Activated CD8-positive, alpha-beta memory T cell treated with anti-CD3 and anti-CD28 coated beads, Interleukin-2, amount 50 U/mL, for 24 hours (primary cell): ENCODE results near the gene TIMM29.
"Not testable (repeated sequence)": the region's sequence is repeated elsewhere in the genome, so short reads cannot be mapped to it uniquely, and the experiment has no call there.

Source experiments
- DNase-seq: peaks from one replicate; pipeline ENCODE4 v3.0.0-alpha.2; 2020; ENCODE audit errors: extremely low read depth

Gene TIMM29

DNA sequence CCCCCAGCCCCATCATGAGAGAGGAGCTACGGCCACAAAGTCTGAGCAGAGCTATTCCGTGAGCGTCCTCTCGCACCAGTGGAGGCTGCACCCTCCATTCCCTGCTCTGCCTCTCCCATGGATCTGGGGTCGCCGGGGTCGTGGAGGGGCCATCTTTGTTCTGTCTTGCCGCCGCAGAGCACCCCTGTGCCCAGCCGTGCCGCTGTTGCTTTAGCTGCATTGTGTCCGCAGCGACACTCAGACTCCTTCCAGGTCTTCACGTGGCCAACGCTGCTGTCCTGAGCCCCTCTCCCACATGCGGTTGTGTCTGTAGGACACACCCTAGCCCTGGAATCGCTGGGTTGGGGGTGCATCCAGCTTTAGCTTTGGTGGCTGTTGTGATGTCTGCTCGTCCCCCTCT lies 16.0 kb upstream of the TIMM29 start:
- DNase-seq: no peak

DNA sequence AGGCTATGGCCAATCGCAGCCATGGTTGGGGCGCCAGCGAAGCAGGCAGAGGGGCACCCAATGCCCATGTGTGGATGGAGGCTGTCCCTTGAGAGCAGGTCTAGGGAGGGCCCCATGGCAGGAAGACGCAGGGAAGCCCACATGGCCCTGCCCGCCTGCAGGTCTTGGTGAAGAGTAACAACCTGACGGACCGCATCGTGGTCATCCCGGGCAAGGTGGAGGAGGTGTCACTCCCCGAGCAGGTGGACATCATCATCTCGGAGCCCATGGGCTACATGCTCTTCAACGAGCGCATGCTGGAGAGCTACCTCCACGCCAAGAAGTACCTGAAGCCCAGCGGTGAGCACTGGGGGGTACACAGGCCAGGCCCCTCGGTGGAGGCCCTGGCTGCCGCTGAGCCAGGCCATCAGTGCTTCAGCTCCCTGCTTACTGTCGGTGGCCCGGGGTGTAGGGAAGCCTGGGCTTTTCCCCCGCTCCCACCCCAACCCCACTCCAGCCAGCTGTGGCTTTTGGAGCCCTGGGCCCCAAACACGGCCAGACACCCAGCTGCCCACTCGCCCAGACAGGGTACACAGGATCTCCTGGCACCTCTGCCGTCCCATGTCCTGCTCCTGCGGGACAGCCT lies 14.8 kb upstream of the TIMM29 start:
- DNase-seq: no peak

DNA sequence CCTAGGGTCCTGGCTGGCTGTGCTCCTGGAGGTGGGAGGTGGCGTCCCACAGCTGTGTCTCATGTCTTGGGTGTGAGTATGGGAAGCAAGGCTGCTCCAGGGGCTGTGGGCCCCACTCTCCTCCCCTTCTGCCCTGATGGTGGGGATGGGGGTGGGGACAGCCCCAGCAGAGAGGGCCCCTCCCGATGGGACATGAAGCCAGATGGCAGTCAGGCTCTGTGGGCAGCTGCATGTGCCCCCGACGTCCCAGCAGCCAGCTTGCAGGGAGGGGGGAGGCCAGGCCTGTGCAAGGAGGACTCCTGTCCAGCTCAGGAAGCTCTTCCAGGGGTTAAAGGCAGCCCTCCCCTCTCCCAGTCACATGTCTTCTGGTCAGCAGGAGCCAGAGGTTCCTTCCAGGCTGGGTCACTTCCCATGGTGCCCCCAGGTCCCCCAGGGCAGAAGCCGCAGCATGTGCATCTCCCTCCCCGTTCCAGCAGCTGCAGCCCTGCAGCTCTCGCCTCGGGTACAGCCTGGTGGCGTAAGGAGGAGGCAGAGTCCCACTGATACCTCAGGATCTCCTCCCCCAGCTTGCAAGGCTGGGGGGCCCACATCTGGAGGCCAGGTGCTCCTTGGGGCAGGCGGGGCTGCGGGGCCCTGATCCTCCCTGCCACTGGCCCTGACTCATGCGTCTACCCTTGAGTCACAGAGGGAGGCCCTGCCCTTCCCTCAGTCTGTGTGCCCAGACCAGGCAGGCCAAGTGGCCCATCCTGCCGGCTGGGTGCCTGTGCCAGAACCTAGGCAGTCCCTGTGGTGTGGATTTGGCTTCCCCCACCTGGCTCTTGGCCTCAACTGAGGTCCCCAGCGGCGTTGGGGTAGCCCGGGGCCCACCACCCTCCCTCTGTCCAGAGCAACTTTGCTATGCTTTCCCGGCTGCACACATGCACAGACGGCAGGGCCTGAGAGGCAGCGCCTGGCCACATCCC lies 13.2 kb upstream of the TIMM29 start:
- no peak for DNase-seq

DNA sequence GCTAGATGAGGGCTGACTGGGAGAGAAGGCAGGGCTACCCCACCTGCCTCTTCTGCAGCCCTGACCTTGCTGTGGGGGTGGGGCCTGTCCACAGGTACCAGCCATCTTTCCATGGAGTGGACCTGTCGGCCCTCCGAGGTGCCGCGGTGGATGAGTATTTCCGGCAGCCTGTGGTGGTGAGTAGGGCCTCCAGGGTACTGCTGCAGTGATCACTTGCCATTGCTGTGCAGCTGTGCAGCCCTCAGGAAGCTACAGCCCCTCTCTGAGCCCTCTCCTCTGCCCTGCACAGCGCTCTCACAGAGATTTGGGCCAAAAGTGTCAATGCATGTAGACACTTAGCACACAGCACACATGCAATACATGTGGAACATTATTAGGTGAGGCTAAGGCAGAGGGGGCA lies 12.0 kb upstream of the TIMM29 start:
- no peak for DNase-seq

DNA sequence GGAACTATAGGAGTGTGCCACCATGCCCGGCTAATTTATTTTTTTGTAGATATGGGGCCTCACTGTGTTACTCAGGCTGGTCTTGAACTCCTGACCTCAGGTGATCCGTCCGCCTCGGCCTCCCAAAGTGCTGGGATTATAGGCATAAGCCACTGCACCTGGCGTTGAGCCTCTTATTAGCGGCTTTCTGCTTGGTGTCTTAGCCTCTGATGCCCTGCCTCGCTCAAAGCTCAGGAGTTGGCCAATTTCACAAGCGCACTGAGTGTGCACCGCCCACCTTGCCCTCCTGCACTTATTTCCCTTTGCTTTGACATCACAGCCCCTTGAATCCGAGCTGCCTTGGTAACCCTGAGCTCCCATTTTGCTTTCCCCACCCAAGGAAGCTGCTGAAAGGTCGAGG lies 10.3 kb upstream of the TIMM29 start:
- no peak for DNase-seq

DNA sequence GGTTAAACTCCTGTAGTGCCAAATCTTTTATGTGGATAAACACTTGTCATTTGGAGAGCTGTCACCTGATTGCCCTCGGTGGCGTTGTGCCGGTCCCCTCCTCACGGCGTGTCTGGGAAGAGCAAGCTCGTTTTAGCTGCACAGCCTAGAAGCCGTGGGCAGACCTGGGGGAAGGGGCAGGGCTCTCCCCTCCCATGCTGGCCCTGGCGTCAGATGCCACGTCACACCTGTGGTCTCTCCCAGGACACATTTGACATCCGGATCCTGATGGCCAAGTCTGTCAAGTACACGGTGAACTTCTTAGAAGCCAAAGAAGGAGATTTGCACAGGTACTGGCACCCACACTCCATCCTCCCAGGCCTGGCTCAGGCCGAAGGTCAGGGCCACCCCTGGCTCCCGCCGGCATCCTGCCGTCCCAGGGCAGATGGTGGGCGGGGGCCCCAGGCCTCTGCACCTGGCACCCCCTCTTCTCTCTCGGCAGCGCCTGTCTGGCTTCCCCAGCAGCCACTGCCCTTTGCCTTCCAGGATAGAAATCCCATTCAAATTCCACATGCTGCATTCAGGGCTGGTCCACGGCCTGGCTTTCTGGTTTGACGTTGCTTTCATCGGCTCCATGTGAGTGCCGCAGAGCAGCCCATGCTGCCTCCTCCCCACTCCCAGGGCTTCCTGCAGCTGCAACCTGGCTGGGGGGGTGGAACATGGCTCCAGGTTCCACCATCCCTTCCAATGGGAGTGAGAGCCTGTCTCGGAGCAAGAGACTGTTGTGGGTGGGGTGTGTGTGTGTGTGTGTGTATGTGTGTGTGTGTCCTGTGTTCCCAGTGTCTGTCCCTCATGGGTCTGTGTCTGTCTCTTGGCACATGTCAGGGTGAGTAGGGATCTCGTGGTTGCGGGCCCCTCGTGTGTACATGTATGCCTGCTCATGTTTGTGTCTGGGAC lies 9.0 kb upstream of the TIMM29 start:
- DNase-seq: no peak

DNA sequence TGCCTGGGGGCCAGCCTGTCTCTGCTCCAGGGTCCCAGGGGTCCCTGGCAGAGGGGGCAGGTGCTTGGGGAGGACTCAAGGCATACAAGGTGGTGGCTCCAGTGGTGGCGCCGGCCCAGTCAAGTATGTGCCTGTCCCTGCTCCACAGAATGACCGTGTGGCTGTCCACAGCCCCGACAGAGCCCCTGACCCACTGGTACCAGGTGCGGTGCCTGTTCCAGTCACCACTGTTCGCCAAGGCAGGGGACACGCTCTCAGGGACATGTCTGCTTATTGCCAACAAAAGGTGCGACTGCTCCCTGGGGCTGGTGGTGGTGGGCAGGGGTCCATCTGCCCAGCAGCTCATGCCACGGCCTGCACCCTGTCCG lies 8.3 kb upstream of the TIMM29 start:
- no peak for DNase-seq

DNA sequence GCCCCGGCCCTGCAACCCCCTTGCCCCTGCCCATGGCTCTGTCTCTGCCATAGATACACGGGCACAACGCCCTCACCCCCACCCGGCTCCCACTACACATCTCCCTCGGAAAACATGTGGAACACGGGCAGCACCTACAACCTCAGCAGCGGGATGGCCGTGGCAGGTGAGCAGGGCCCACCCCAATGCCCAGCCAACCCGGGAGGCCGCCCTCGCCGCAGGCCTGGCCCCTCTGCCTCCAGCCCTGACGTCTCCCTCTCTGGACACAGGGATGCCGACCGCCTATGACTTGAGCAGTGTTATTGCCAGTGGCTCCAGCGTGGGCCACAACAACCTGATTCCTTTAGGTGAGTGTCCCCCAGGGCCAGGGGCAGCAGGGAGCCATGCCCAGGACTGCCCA lies 7.8 kb upstream of the TIMM29 start:
- DNase-seq: no peak

DNA sequence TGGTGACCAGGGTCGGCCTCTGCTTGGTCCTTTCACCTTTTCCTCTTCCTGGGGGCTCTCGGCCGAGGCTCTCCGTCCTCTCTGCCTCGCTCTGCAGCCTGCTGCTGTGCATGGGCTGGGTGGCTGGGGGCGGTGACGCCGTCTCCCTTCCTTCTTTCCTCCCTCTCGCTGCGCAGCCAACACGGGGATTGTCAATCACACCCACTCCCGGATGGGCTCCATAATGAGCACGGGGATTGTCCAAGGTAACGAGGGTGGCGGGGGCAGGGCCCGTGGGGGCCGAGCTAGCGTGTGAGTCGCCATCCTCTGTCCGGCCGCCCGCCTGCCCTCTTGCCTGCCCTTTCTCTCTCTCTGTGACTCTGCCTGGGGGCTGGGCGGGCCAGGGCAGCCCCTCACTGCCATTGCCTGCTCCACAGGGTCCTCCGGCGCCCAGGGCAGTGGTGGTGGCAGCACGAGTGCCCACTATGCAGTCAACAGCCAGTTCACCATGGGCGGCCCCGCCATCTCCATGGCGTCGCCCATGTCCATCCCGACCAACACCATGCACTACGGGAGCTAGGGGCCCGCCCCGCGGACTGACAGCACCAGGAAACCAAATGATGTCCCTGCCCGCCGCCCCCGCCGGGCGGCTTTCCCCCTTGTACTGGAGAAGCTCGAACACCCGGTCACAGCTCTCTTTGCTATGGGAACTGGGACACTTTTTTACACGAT lies 7.3 kb upstream of the TIMM29 start:
- no peak for DNase-seq

DNA sequence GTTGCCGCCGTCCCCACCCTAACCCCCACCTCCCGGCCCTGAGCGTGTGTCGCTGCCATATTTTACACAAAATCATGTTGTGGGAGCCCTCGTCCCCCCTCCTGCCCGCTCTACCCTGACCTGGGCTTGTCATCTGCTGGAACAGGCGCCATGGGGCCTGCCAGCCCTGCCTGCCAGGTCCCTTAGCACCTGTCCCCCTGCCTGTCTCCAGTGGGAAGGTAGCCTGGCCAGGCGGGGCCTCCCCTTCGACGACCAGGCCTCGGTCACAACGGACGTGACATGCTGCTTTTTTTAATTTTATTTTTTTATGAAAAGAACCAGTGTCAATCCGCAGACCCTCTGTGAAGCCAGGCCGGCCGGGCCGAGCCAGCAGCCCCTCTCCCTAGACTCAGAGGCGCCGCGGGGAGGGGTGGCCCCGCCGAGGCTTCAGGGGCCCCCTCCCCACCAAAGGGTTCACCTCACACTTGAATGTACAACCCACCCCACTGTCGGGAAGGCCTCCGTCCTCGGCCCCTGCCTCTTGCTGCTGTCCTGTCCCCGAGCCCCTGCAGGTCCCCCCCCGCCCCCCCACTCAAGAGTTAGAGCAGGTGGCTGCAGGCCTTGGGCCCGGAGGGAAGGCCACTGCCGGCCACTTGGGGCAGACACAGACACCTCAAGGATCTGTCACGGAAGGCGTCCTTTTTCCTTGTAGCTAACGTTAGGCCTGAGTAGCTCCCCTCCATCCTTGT lies 6.5 kb upstream of the TIMM29 start:
- no peak for DNase-seq

DNA sequence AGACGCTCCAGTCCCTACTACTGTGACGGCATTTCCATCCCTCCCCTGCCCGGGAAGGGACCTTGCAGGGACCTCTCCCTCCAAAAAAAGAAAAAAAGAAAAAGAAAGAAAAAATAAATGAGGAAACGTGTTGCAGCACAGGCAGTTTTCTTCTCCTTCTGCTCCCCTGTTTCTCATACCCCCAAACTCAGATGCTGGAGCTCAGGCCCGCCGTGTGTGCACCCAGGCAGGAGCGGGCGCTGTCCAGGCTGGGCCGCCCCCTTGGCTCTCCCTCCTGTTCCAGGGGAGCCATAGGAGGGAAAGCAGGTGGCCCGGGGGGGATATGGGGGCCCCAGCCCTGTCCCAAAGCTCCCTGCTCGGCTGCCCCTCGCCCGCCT lies 6.0 kb upstream of the TIMM29 start:
- DNase-seq: no peak

DNA sequence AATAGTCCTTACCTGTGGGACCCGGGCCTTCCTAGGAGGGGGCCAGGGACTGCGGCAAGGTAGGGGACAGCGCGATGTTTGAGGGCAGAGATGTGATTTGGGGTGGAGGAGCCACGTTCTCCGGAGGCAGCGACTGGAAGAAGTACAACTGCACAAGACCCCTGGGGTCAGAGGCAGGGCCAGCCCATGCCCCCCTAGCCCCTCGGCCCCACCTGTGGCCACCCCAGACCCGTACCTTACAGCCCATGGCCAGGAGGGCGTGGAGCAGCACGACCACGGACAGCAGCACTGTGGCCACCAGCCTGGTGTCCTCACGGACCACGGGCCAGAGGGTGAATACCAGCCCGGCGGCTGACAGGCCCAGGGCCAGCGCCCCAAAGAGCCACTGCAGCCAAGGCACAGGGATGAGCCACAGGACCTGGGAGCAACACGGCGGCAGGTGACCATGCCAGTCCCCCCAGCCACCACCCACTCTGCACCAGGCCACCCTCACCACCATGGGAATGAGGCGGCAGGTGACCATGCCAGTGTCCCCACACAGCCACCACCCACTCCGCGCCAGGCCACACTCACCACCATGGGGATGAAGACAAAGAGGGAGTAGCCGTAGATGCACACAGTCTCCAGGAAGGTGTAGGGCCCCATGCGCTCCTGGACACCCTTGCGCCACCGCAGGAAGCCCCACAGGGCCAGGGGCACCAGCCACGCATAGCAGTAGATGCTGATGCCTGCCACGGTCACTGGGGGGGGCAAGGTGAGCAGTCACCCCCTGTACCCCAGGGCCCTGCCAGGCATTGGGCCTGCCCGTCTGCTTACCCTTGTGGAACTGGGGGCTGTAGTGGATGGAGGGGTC lies 5.1 kb upstream of the TIMM29 start:
- DNase-seq: no peak

DNA sequence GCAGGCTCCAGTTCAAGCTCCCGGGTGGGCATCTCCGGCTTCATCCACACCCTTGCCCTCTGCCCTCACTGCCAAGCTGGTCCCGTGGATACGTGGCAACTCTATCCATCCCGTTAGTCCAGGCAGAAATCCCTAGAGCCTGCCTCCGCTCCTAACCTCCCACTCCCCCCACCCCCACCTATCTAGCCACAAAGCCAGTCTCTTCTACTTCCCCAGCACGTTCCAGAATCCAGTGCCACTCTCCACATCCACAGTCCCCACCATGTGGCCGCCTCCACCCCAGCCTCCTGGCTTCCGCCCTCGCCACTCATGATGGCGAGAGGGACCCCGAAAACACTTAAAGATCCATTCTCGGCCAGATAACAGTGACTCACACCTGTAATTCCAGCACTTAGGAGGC lies 4.0 kb upstream of the TIMM29 start:
- no peak for DNase-seq

DNA sequence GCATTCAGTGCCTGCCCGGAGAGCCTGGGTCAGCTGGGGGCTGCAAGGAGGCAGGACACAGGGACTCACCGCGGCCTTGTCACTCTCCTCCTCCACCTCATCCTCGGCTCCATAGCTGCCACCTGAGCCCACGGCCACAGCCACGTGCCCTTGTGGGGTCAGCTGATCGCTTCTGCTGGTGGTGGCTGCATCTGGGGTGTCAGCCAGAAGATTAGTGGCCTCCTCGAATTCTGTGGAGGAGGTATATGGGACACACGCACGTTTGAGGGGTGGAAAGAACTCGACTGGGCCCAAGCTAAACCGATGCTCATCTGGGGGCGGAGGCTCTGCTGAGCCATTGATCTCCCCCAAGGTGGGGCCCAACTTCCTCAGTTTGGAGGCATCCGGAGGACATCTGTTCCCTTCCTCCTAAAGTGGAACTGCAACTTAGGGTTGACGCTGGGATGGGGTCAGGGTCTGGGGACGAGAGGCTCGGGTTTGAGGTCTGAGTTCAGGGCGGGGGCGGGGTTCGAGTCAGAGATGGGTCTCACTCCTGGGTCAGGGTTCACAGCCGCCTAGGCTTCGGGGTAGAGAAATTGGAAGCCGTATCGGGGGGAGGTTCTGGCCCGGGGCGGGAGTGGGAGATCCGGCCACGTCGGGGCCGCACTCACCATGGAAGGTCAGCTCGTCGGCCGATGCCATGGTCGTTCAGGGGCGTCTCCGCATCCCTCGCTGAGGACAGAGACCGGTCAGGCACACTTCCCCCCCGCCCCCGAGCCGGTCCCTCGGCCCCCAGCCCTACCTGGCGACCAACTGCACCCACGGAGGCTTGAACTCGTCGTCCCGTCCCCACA lies 665 bp upstream of the TIMM29 start:
- DNase-seq: no peak

DNA sequence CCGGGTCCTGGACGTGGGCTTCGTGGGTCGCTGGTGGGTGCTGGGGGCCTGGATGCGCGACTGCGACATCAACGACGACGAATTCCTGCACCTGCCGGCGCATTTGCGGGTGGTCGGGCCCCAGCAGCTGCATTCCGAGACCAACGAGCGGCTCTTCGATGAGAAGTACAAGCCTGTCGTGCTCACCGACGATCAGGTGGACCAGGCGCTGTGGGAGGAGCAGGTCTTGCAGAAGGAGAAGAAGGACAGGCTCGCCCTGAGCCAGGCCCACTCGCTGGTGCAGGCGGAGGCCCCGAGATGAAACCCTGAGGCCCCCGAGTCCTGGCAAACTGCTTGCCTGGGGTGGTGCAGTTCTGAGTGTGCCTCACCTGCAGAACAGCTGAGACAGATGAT lies 787 bp downstream of the TIMM29 start:
- no peak for DNase-seq

DNA sequence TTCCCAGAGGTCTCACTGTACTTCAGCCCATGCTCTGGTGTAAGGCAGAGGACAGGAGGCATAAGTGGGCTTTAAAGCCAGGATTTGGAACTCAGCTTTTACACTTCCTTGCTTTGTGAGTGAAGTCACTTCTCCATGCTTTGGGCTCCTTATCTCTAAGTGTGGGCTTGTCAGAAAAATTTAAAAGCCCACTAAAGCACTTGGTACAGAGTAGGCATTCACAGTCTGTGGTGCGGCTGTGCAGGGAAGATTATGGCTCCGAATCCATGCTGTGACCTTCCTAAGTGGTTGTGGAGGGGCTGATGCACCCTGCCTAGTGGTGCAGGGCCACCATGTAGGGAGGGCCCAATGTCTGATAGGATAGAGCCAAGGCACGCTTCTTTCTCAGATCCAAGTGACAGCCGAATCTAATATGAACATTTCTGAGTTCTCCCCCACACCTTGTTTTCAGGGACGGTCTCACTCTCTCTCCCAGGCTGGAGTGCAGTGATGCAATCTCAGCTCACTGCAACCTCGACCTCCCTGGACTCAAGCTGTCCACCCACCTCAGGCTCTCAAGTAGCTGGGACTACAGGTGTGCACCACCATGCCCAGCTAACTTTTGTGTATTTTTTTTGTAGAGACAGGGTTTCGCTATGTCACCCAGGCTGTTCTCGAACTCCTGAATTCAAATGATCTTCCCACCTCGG lies 6.9 kb downstream of the TIMM29 start:
- no peak for DNase-seq

DNA sequence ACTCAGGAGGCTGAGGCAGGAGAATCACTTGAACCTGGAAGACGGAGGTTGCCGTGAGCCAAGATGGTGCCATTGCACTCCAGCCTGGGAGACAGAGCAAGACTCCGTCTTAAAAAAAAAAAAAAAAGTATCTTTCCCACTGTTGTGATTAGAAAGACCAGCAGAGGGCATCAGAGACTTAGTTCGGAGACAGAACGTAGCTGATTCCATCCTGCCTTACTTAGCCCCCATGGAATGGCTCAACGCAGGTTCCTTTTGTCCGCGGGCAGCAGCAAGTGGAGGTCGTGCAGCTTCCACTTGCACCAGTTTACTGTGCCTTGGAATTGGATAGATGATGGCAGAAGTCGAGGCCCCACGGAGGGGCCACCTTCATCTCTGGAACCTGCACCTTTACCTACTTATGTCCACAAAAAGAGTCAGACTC lies 8.1 kb downstream of the TIMM29 start:
- DNase-seq: no peak

DNA sequence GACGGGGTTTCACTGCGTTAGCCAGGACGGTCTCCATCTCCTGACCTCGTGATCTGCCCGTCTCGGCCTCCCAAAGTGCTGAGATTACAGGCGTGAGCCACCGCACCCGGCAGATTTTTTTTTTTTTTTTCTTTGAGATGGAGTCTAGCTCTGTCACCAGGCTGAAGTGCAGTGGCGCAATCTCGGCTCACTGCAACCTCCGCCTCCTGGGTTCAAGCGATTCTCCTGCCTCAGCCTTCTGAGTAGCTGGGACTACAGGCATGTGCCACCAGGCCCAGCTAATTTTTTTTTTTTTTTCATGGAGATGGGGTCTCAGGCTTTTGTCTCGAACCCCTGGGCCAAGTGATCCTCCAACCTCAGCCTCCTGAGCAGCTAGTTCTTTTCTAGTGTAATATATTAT lies 13.0 kb downstream of the TIMM29 start:
- not testable (repeated sequence) for DNase-seq

DNA sequence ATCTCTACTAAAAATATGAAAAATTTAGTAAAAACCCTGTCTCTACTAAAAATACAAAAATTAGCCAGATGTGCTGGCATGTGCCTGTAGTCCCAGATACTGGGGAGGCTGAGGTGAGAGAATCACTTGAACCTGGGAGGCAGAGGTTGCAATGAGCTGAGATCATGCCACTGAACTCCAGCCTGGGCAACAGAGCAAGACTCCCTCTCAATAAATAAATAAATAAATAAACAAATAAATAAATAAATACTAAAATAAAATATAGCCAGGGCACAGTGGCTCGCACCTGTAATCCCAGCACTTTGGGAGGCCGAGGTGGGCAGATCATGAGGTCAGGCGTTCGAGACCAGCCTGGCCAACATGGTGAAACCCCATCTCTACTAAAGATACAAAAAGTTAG lies 14.8 kb downstream of the TIMM29 start:
- DNase-seq: not testable (repeated sequence)
